Hematopoietic multipotent progenitor cell treated with erythropoietin and hydrocortisone succinate and interleukin-3 and kit ligand, for 6 days (in vitro differentiated cells): ENCODE measurements around the gene OLIG2.

Experiments
- DNase-seq: peaks from one replicate; pipeline ENCODE4 v3.0.0-alpha.2; 2015

Gene OLIG2

DNA sequence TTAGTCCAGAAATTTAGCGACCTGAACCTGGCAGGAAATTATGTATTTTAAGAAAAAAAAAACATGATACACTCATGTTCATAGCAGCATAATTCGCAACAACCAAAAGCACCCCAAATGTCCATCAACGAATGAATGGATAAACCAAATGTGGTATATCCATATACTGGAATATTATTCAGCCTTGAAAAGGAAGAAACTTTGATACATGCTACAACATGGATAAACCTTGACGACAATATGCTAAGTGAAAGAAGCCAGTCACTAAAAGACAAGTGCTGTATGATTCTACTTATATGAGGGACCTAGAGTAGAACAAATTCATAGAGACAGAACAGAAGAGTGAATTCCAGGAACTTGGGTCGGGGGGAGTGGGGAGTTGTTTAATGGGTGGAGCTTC, 43.5 kb downstream of the OLIG2 start:
- no peak for DNase-seq

GRCh38 chr21:33069645-33069993, 43.9 kb downstream of the OLIG2 start:
- no peak for DNase-seq

DNA sequence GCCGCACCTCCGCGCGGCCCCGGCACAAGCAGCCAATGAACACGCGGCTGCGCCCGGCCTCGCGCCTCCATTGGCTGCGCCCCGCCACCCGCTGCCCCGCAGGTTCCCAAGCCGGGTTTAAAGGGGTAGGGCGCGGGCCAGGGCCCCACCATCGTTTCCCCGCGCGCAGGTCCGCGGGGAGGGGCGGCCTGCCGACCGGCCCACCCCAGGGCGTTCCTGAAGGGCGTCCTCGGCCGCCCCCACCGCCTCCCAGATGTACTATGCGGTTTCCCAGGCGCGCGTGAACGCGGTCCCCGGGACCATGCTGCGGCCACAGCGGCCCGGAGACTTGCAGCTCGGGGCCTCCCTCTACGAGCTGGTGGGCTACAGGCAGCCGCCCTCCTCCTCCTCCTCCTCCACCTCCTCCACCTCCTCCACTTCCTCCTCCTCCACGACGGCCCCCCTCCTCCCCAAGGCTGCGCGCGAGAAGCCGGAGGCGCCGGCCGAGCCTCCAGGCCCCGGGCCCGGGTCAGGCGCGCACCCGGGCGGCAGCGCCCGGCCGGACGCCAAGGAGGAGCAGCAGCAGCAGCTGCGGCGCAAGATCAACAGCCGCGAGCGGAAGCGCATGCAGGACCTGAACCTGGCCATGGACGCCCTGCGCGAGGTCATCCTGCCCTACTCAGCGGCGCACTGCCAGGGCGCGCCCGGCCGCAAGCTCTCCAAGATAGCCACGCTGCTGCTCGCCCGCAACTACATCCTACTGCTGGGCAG, 44.4 kb downstream of the OLIG2 start, which contains the start of gene OLIG1:
Gene OLIG1, plus strand, starts transcription at position 148 of the 750 bp plus-strand sequence. Its CDS starts 106 bp downstream, at position 254.
- peak; percentile 86 for DNase-seq

DNA sequence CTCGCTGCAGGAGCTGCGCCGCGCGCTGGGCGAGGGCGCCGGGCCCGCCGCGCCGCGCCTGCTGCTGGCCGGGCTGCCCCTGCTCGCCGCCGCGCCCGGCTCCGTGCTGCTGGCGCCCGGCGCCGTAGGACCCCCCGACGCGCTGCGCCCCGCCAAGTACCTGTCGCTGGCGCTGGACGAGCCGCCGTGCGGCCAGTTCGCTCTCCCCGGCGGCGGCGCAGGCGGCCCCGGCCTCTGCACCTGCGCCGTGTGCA, 44.9 kb downstream of the OLIG2 start:
- DNase-seq: no peak

DNA sequence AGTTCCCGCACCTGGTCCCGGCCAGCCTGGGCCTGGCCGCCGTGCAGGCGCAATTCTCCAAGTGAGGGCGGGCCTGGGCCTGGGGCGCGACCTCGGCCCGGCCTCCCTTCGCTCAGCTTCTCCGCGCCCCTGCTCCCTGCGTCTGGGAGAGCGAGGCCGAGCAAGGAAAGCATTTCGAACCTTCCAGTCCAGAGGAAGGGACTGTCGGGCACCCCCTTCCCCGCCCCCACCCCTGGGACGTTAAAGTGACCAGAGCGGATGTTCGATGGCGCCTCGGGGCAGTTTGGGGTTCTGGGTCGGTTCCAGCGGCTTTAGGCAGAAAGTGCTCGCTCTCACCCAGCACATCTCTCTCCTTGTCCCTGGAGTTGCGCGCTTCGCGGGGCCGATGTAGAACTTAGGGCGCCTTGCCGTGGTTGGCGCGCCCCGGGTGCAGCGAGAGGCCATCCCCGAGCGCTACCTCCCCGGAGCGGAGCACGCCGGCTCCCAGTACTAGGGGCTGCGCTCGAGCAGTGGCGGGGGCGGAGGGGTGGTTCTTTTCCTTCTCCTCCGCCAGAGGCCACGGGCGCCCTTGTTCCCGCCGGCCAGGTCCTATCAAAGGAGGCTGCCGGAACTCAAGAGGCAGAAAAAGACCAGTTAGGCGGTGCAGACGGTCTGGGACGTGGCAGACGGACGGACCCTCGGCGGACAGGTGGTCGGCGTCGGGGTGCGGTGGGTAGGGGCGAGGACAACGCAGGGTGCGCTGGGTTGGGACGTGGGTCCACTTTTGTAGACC, 45.4 kb downstream of the OLIG2 start:
- DNase-seq: peak; percentile 59

DNA sequence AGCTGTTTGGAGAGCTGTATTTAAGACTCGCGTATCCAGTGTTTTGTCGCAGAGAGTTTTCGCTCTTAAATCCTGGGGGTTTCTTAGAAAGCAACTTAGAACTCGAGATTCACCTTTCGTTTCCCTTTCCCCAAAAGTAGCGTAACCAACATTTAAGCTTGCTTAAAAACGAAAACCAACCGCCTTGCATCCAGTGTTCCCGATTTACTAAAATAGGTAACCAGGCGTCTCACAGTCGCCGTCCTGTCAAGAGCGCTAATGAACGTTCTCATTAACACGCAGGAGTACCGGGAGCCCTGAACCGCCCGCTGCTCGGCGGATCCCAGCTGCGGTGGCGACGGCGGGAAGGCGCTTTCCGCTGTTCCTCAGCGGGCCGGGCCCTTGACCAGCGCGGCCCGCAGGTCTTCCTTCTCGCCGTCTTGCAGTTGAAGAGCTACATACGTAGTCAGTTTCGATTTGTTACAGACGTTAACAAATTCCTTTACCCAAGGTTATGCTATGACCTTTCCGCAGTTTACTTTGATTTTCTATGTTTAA, 46.1 kb downstream of the OLIG2 start:
- DNase-seq: peak; percentile 25

GRCh38 chr21:33073636-33074035, 47.9 kb downstream of the OLIG2 start:
- DNase-seq: no peak

DNA sequence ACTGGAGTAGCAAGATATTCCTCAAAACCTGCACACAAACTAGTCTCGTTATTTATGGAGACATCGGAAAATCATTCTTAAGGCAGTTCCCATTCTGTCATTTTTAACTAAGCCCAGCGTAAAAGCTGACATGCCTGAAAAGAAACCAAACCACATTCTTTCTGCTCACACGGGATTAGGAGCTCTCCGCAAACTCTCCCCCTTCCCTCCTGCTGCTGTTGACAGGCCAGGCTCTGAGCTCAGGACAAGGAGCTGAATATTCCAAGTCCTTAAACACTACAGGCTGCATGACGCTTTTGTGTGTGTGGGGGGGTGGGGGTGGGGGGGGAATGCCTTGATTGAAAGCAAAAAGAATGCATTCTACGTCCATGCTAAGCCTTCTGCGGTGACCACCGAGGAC, 49.4 kb downstream of the OLIG2 start:
- no peak for DNase-seq

DNA sequence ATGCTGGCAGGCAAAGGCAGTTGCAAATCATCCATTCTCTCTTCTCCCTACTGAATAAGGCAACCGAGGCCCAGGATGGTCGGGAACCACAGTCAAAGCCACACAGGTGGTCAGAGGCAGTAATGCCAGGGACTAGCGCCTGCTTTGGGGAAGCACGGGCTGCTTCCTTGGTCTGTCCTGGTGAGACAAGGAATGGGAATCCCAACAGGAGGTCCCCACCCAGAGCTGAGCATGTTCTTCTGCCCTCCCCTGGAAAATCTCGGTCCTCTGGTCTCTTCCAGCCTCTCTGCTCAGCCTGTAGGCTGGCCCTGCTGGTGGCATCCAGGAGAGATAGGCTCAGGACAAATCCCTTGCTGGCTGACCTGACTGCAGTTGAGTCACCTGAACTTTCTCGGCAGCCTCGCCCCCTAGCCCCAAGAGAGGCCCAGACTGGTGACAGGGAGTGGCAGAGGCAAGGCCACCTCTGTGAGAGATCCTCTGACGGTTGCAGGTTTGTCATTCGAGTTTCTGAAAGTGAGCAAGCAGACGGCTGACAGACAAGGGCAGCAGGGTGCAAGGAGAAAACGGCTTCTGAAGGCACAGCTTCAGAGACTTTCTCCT, 50.0 kb downstream of the OLIG2 start:
- DNase-seq: no peak

DNA sequence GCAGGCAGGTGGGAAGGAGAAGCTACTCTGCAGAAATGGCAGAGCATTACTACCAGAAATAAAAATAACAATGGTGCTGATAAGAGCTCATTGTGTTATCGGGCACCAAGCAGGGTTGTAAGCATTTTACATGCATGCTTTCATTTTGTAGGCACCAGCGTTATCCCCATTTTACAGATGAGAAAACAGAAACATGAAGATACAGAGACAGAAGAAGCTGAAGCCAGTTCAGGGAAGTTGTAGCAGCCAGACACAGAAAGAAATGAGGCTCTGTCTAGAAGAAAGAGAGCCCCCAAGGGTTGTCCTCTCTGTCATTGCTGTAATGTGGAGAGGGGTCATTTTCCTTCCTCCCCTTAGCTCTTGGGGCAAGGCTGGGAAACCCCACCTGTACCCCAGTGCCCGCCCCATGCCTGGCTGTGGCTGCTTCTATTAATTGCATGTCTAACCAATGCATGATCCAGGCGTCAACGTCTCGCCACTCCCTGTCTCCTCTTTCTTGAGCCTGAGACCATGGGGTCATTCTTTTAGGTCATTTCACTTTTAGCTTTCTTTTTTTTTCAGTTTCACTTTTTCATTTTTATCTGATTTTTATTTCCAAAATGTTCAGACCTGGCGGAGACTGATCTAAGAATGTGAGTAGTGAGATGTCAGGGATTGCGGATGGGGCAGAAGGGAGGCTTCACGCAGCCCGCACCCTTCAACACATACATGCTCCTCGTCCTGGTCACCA, 51.0 kb downstream of the OLIG2 start:
- no peak for DNase-seq
